ENCODE results near the gene FOXB1.

- TF ChIP-seq ASH1L (IDR thresholded peaks at IDR 0.05; ENCODE audit: borderline replicate concordance, low read depth, partially characterized antibody) = no peak
- no peak for TF ChIP-seq ZFP36 (IDR thresholded peaks at IDR 0.05; ENCODE audit: low read depth, low read length, partially characterized antibody)
- no peak for TF ChIP-seq POLR2AphosphoS5 (IDR thresholded peaks at IDR 0.05; ENCODE audit: control insufficient read depth, insufficient read depth, low read depth, low read length)
- TF ChIP-seq CREB5 (CRISPR knock-in tag; IDR thresholded peaks at IDR 0.05) = no peak
Measured at GRCh38 chr15:59963322-59963721, 40.8 kb upstream of the FOXB1 start.
